Measurements from ENCODE around the gene DLGAP5. TPM values are rescaled to one million over a fixed set of nuclear protein-coding genes. Genes with fewer than 3 reads are reported as not detected.

Gene DLGAP5
- total and polyA plus RNA-seq, 7 donors: 0.16 to 11.0 (median 0.96) TPM; not detected in 1

DNA sequence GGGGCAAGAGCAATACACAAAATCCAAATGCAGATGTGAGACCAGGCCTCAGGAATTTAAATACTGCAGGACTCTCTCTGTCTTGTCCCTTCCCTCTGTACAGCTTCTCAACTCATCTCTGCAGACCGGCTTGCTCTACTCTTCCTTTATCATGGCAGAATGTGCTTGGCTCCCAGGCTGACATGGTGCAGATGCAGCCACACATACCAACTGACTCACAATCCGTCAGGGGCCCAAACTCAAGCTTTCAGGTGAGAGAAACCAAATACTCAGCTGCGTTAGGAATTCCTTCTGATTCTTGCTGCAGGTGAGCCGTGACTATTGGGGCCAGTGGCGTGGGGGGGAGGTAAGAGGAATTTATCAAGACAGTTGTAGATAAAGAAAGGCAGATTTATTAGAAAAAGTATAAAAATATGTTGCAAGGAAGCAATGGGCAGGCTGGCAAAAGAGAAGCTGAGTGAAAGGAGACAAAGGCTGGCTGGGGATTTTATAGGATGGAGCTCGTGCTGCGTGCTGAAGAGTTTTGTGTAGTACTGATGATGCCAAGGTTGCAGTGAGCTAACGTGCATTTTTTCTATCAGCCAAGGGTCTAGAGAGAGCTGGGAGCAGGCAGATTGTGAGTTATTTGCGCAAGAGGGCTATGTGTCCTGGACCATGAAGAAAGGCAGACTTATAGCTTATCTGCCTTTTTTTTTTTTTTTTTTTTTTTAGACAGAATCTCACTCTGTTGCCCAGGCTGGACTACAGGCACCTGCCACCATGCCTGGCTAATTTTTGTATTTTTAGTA, 67.3 kb downstream of the DLGAP5 start:
- H3K27ac ChIP-seq: peak overlapping the region in 3 of 4 donors; percentile 2 to 49 (median 44)

DNA sequence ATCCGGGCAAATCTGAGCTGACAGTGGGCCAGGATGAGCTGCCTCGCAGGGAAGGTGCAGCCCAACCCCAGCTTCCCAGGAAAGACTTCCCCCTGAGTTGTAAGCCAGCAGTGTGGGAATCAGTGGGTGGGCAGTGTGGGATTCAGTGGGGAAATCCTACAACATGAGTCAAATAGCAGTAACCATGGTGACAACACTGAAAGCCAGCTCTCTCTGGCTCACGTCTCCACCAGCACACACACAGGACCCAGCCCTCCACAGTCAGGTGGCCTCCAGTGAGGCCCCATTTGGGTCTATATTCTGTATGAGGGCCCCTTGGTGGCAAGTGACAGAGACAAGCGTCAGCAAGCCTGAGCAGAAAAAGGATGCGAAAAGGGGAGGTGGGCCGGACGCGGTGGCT, 68.3 kb downstream of the DLGAP5 start:
- Histone ChIP-seq H3K27me3 (no peaks in the 10 kb centered on the region), H3K9me3 (no peaks in the 10 kb centered on the region), H3K36me3 (no peaks in the 10 kb centered on the region), H3K27ac (peak overlapping the region in 3 of 4 donors; percentile 8 to 49 (median 45)), H3K4me3 (no peak overlapping the region), H3K4me1 (peaks cover 0 to 44% (median 20%) of the 10 kb centered on the region in 4 donors)
- WGBS, 2 donors: 61 to 70% methylated on average over 8 of the region's 8 CpGs
- intact Hi-C loops (cut with DNase I): no loop called here
- TF ChIP-seq POLR2A (IDR thresholded peaks at IDR 0.05): no peak
- no peak for TF ChIP-seq EP300 (IDR thresholded peaks at IDR 0.05)
- TF ChIP-seq POLR2AphosphoS5 (IDR thresholded peaks at IDR 0.05): no peak
- TF ChIP-seq, protein P1, sequence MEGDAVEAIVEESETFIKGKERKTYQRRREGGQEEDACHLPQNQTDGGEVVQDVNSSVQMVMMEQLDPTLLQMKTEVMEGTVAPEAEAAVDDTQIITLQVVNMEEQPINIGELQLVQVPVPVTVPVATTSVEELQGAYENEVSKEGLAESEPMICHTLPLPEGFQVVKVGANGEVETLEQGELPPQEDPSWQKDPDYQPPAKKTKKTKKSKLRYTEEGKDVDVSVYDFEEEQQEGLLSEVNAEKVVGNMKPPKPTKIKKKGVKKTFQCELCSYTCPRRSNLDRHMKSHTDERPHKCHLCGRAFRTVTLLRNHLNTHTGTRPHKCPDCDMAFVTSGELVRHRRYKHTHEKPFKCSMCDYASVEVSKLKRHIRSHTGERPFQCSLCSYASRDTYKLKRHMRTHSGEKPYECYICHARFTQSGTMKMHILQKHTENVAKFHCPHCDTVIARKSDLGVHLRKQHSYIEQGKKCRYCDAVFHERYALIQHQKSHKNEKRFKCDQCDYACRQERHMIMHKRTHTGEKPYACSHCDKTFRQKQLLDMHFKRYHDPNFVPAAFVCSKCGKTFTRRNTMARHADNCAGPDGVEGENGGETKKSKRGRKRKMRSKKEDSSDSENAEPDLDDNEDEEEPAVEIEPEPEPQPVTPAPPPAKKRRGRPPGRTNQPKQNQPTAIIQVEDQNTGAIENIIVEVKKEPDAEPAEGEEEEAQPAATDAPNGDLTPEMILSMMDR (IDR thresholded peaks at IDR 0.05): no peak
- DNase-seq: no peak

More for the DNA sequence above, 67.3 kb downstream of the DLGAP5 start:
- H3K4me1 ChIP-seq: peaks cover 0 to 44% (median 20%) of the 10 kb centered on the region in 4 donors
- TF ChIP-seq POLR2AphosphoS5 (IDR thresholded peaks at IDR 0.05) (no peak), POLR2A (IDR thresholded peaks at IDR 0.05) (no peak), EP300 (IDR thresholded peaks at IDR 0.05) (no peak)
- TF ChIP-seq, protein P1 (IDR thresholded peaks at IDR 0.05): no peak
- intact Hi-C loops (cut with DNase I): no loop called here
- DNase-seq: no peak
- no peak overlapping the region for H3K4me3 ChIP-seq
- H3K9me3 ChIP-seq: no peaks in the 10 kb centered on the region
- H3K27me3 ChIP-seq: no peaks in the 10 kb centered on the region
- H3K36me3 ChIP-seq: no peaks in the 10 kb centered on the region
- 87 to 92% methylated on average over 9 of the region's 9 CpGs for WGBS, 2 donors

DNA sequence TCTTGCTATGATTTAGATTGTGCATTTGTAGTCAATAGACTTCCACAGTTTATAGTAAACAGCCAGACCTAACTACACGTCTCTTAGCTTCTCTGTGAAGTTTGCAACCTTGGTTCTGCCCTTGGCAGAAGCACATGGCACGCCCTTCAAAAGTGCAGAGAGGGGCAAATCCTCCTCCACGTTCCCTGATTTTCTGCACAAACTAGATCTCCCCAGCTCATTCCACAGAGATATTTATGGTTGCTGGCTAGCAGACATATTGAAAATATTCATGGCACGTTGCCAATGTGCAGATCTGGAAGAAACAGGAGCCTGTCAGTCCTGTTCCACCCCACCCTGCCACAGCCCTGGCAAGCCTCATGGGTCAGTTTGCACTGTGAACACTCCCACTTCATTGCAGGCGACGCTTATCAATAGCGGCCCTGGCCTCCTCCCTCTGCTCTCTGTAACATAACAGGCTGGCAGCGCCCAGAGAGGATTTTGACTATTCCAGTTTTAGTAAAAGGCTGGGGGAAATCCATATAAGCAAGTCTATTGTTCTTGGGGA, 68.9 kb downstream of the DLGAP5 start:
- no peaks in the 10 kb centered on the region for H3K9me3 ChIP-seq
- no peaks in the 10 kb centered on the region for H3K27me3 ChIP-seq
- WGBS, 2 donors: 11 to 56% methylated on average over 8 of the region's 8 CpGs
- no peak overlapping the region for H3K4me3 ChIP-seq
- H3K36me3 ChIP-seq: no peaks in the 10 kb centered on the region
- peaks cover 0 to 44% (median 20%) of the 10 kb centered on the region in 4 donors for H3K4me1 ChIP-seq
- DNase-seq: no peak
- TF ChIP-seq POLR2A (IDR thresholded peaks at IDR 0.05) (peak in 1 of 2 donors; percentile 35), EP300 (IDR thresholded peaks at IDR 0.05) (no peak), POLR2AphosphoS5 (IDR thresholded peaks at IDR 0.05) (no peak)
- TF ChIP-seq, protein P1 (IDR thresholded peaks at IDR 0.05): no peak
- H3K27ac ChIP-seq: peak overlapping the region in 3 of 4 donors; percentile 8 to 45 (median 10)
- intact Hi-C loops (cut with DNase I): no loop called here

DNA sequence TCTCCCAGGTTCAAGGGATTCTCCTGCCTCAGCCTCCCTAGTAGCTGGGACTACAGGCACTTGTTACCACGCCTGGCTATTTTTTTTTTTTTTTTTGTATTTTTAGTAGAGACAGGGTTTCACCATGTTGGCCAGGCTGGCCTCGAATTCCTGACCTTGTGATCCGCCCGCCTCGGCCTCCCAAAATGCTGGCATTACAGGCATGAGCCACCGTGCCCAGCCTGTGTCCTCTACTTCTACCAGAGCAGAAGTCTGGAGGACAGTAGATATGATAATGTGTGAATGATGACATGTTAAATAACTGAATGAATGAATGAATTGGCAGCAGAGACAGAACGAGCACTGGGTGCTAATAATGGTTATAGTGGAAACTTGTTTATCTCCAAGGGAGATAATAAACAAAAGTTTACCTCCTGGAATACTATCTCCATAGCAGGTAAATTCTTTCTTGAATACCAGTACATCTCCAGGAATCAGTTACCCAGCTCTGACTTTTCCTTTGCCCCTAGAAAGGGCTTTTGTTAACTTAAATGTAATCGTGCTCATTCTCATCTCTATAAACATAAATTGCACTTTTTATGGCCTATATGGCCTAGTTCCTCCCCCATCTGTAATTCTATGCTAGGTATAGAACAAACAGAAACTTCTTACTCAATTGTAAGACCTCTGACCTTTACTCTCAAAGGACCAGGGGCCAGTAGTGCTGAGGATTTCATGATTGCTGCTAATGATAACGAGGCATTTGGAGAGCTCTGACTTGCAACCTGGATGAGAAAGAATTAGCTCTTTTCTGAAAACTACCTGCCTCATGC, 69.6 kb downstream of the DLGAP5 start:
- Histone ChIP-seq H3K9me3 (no peaks in the 10 kb centered on the region), H3K4me3 (no peak overlapping the region), H3K4me1 (peaks cover 0 to 44% (median 20%) of the 10 kb centered on the region in 4 donors), H3K36me3 (no peaks in the 10 kb centered on the region), H3K27ac (peak overlapping the region in 2 of 4 donors; percentile 10 to 25), H3K27me3 (no peaks in the 10 kb centered on the region)
- no peak for TF ChIP-seq POLR2AphosphoS5 (IDR thresholded peaks at IDR 0.05)
- TF ChIP-seq POLR2A (IDR thresholded peaks at IDR 0.05): no peak
- intact Hi-C loops (cut with DNase I): no loop called here
- no peak for DNase-seq
- WGBS, 2 donors: 16 to 72% methylated on average over 9 of the region's 9 CpGs
